ENCODE data around the gene VANGL2.

Gene VANGL2

GRCh38 chr1:160451859-160452232, 51.5 kb downstream of the VANGL2 start:
- H3K4me1 ChIP-seq (ENCODE audit: insufficient read depth, low read length): no peaks in the 10 kb centered on the region
- peaks cover 3% of the 10 kb centered on the region for H3K27me3 ChIP-seq (ENCODE audit: insufficient read depth, low read length)
- no peaks in the 10 kb centered on the region for H3K9me3 ChIP-seq (ENCODE audit: low read length)
- H2AFZ ChIP-seq (ENCODE audit: low read depth, low read length): no peak overlapping the region
- no peak overlapping the region for H3K4me3 ChIP-seq (ENCODE audit: low read length)
- H3K36me3 ChIP-seq (ENCODE audit: insufficient read depth, low read length): no peaks in the 10 kb centered on the region

- H3K4me1 ChIP-seq (ENCODE audit: insufficient read depth, low read length): no peaks in the 10 kb centered on the region
- no peak overlapping the region for H2AFZ ChIP-seq (ENCODE audit: low read depth, low read length)
- H3K4me3 ChIP-seq (ENCODE audit: low read length): no peak overlapping the region
- no peaks in the 10 kb centered on the region for H3K36me3 ChIP-seq (ENCODE audit: insufficient read depth, low read length)
- H3K9me3 ChIP-seq (ENCODE audit: low read length): no peaks in the 10 kb centered on the region
- peaks cover 6% of the 10 kb centered on the region for H3K27me3 ChIP-seq (ENCODE audit: insufficient read depth, low read length)
Measured at GRCh38 chr1:160453443-160453842, 53.1 kb downstream of the VANGL2 start.

- Histone ChIP-seq H3K4me1 (ENCODE audit: insufficient read depth, low read length) (no peaks in the 10 kb centered on the region), H2AFZ (ENCODE audit: low read depth, low read length) (no peak overlapping the region), H3K36me3 (ENCODE audit: insufficient read depth, low read length) (no peaks in the 10 kb centered on the region), H3K9me3 (ENCODE audit: low read length) (no peaks in the 10 kb centered on the region), H3K4me3 (ENCODE audit: low read length) (no peak overlapping the region), H3K27me3 (ENCODE audit: insufficient read depth, low read length) (peaks cover 6% of the 10 kb centered on the region)
Measured at GRCh38 chr1:160454371-160455152, 54.2 kb downstream of the VANGL2 start.

- Histone ChIP-seq H2AFZ (ENCODE audit: low read depth, low read length) (no peak overlapping the region), H3K4me3 (ENCODE audit: low read length) (no peak overlapping the region), H3K4me1 (ENCODE audit: insufficient read depth, low read length) (no peaks in the 10 kb centered on the region), H3K36me3 (ENCODE audit: insufficient read depth, low read length) (no peaks in the 10 kb centered on the region), H3K9me3 (ENCODE audit: low read length) (no peaks in the 10 kb centered on the region), H3K27me3 (ENCODE audit: insufficient read depth, low read length) (peaks cover 6% of the 10 kb centered on the region)
Measured at GRCh38 chr1:160455153-160455517, 54.8 kb downstream of the VANGL2 start.

- Histone ChIP-seq H2AFZ (ENCODE audit: low read depth, low read length) (no peak overlapping the region), H3K4me3 (ENCODE audit: low read length) (no peak overlapping the region), H3K36me3 (ENCODE audit: insufficient read depth, low read length) (no peaks in the 10 kb centered on the region), H3K27me3 (ENCODE audit: insufficient read depth, low read length) (peaks cover 3% of the 10 kb centered on the region), H3K9me3 (ENCODE audit: low read length) (no peaks in the 10 kb centered on the region), H3K4me1 (ENCODE audit: insufficient read depth, low read length) (no peaks in the 10 kb centered on the region)
Measured at GRCh38 chr1:160459056-160459455, 58.7 kb downstream of the VANGL2 start.

- H3K9me3 ChIP-seq (ENCODE audit: low read length): no peaks in the 10 kb centered on the region
- no peak overlapping the region for H3K4me3 ChIP-seq (ENCODE audit: low read length)
- H2AFZ ChIP-seq (ENCODE audit: low read depth, low read length): no peak overlapping the region
- no peaks in the 10 kb centered on the region for H3K4me1 ChIP-seq (ENCODE audit: insufficient read depth, low read length)
- H3K27me3 ChIP-seq (ENCODE audit: insufficient read depth, low read length): peaks cover 3% of the 10 kb centered on the region
- no peaks in the 10 kb centered on the region for H3K36me3 ChIP-seq (ENCODE audit: insufficient read depth, low read length)
Measured at GRCh38 chr1:160459687-160460086, 59.3 kb downstream of the VANGL2 start.

- H3K9me3 ChIP-seq (ENCODE audit: low read length): no peaks in the 10 kb centered on the region
- no peak overlapping the region for H2AFZ ChIP-seq (ENCODE audit: low read depth, low read length)
- no peaks in the 10 kb centered on the region for H3K36me3 ChIP-seq (ENCODE audit: insufficient read depth, low read length)
- no peak overlapping the region for H3K4me3 ChIP-seq (ENCODE audit: low read length)
- no peaks in the 10 kb centered on the region for H3K4me1 ChIP-seq (ENCODE audit: insufficient read depth, low read length)
- H3K27me3 ChIP-seq (ENCODE audit: insufficient read depth, low read length): peaks cover 3% of the 10 kb centered on the region
Measured at GRCh38 chr1:160460214-160460642, 59.9 kb downstream of the VANGL2 start.

GRCh38 chr1:160460683-160461287, 60.4 kb downstream of the VANGL2 start:
- Histone ChIP-seq H3K27me3 (ENCODE audit: insufficient read depth, low read length) (peaks cover 3% of the 10 kb centered on the region), H3K4me3 (ENCODE audit: low read length) (no peak overlapping the region), H3K36me3 (ENCODE audit: insufficient read depth, low read length) (no peaks in the 10 kb centered on the region), H2AFZ (ENCODE audit: low read depth, low read length) (no peak overlapping the region), H3K9me3 (ENCODE audit: low read length) (no peaks in the 10 kb centered on the region), H3K4me1 (ENCODE audit: insufficient read depth, low read length) (no peaks in the 10 kb centered on the region)

- Histone ChIP-seq H2AFZ (ENCODE audit: low read depth, low read length) (no peak overlapping the region), H3K4me3 (ENCODE audit: low read length) (no peak overlapping the region), H3K27me3 (ENCODE audit: insufficient read depth, low read length) (peaks cover 5% of the 10 kb centered on the region), H3K9me3 (ENCODE audit: low read length) (no peaks in the 10 kb centered on the region), H3K36me3 (ENCODE audit: insufficient read depth, low read length) (no peaks in the 10 kb centered on the region), H3K4me1 (ENCODE audit: insufficient read depth, low read length) (peaks cover 3% of the 10 kb centered on the region)
Measured at GRCh38 chr1:160465123-160465522, 64.8 kb downstream of the VANGL2 start.

GRCh38 chr1:160466961-160467360, 66.6 kb downstream of the VANGL2 start:
- H3K4me3 ChIP-seq (ENCODE audit: low read length): no peak overlapping the region
- H3K27me3 ChIP-seq (ENCODE audit: insufficient read depth, low read length): peaks cover 10% of the 10 kb centered on the region
- H3K36me3 ChIP-seq (ENCODE audit: insufficient read depth, low read length): no peaks in the 10 kb centered on the region
- H3K4me1 ChIP-seq (ENCODE audit: insufficient read depth, low read length): peaks cover 6% of the 10 kb centered on the region
- H2AFZ ChIP-seq (ENCODE audit: low read depth, low read length): no peak overlapping the region
- no peaks in the 10 kb centered on the region for H3K9me3 ChIP-seq (ENCODE audit: low read length)

GRCh38 chr1:160467576-160467975, 67.2 kb downstream of the VANGL2 start:
- Histone ChIP-seq H3K4me1 (ENCODE audit: insufficient read depth, low read length) (peaks cover 6% of the 10 kb centered on the region), H3K36me3 (ENCODE audit: insufficient read depth, low read length) (no peaks in the 10 kb centered on the region), H3K4me3 (ENCODE audit: low read length) (no peak overlapping the region), H2AFZ (ENCODE audit: low read depth, low read length) (no peak overlapping the region), H3K27me3 (ENCODE audit: insufficient read depth, low read length) (peaks cover 10% of the 10 kb centered on the region), H3K9me3 (ENCODE audit: low read length) (no peaks in the 10 kb centered on the region)

GRCh38 chr1:160471253-160471652, 70.9 kb downstream of the VANGL2 start:
- Histone ChIP-seq H3K9me3 (ENCODE audit: low read length) (no peaks in the 10 kb centered on the region), H3K36me3 (ENCODE audit: insufficient read depth, low read length) (no peaks in the 10 kb centered on the region), H3K27me3 (ENCODE audit: insufficient read depth, low read length) (peaks cover 10% of the 10 kb centered on the region), H3K4me1 (ENCODE audit: insufficient read depth, low read length) (peaks cover 6% of the 10 kb centered on the region), H2AFZ (ENCODE audit: low read depth, low read length) (no peak overlapping the region), H3K4me3 (ENCODE audit: low read length) (no peak overlapping the region)

GRCh38 chr1:160472112-160472511, 71.7 kb downstream of the VANGL2 start:
- Histone ChIP-seq H3K4me1 (ENCODE audit: insufficient read depth, low read length) (peaks cover 6% of the 10 kb centered on the region), H3K36me3 (ENCODE audit: insufficient read depth, low read length) (no peaks in the 10 kb centered on the region), H3K4me3 (ENCODE audit: low read length) (no peak overlapping the region), H2AFZ (ENCODE audit: low read depth, low read length) (no peak overlapping the region), H3K27me3 (ENCODE audit: insufficient read depth, low read length) (peaks cover 10% of the 10 kb centered on the region), H3K9me3 (ENCODE audit: low read length) (no peaks in the 10 kb centered on the region)

Data from neuron (in vitro differentiated cells).